SJCRH30 (cell line): Measurements from ENCODE around the gene JAGN1. TPM values are rescaled to one million over a fixed set of nuclear protein-coding genes. Genes with fewer than 3 reads are reported as not detected.
"Not testable (repeated sequence)": the region's sequence is repeated elsewhere in the genome, so short reads cannot be mapped to it uniquely, and the experiment has no call there.

Source experiments
- DNase-seq, 2 experiments: peaks; one replicate each; pipeline ENCODE4 v3.0.0-alpha.2; 2015 to 2020
- H3K27ac ChIP-seq: fragments of 250-450 bp; sonication (Bioruptor Pico); 2 replicates; pipeline ENCODE4 v1.5.1; 2020; ENCODE audit warnings: mild to moderate bottlenecking, moderate library complexity
- H3K27me3 ChIP-seq: fragments of 250-450 bp; sonication (Bioruptor Pico); 2 replicates; pipeline ENCODE4 v1.5.1; 2020; ENCODE audit warnings: mild to moderate bottlenecking, moderate library complexity
- H3K36me3 ChIP-seq: fragments of 250-450 bp; sonication (Bioruptor Pico); 2 replicates; pipeline ENCODE4 v1.5.1; 2020; ENCODE audit warnings: mild to moderate bottlenecking, moderate library complexity
- H3K4me1 ChIP-seq: fragments of 250-450 bp; sonication (Bioruptor Pico); 2 replicates; pipeline ENCODE4 v1.5.1; 2020; ENCODE audit warnings: mild to moderate bottlenecking, moderate library complexity
- H3K4me3 ChIP-seq: fragments of 250-450 bp; sonication (Bioruptor Pico); 2 replicates; pipeline ENCODE4 v1.5.1; 2020; ENCODE audit warnings: mild to moderate bottlenecking, moderate library complexity
- H3K9me3 ChIP-seq: fragments of 250-450 bp; sonication (Bioruptor Pico); replicated peaks from 2 replicates; pipeline ENCODE4 v1.5.1; 2020; ENCODE audit warnings: mild to moderate bottlenecking, moderate library complexity
- total RNA-seq: library from RNA; depleted of rRNA; stranded (reverse); fragments of >200 nt; shearing (Covaris generic); gene quantifications from 2 replicates; pipeline ENCODE4 v1.2.3, GENCODE V29; 2014; rRNA removed

JAGN1 gene
- 40.3 and 41.0 TPM in 2 replicates for total RNA-seq

GRCh38 chr3:9890249-9891071, at the start of gene JAGN1:
Gene JAGN1 (plus strand): TSS chr3:9890610. CDS start chr3:9890723, 113 bp downstream.
- H3K4me1 ChIP-seq = peaks cover 3% of the 10 kb centered on the region; the same call in 1 of the 2 replicates
- peak within 1 kb of the TSS; percentile 82 for H3K27ac ChIP-seq
- H3K4me3 ChIP-seq = peak within 1 kb of the TSS; percentile 98
- DNase-seq = peak; percentile 86 to 95
- H3K9me3 ChIP-seq = no peaks in the 10 kb centered on the region
- no peaks in the 10 kb centered on the region; the same call in 1 of the 2 replicates for H3K27me3 ChIP-seq
- peaks cover 14% of the 10 kb centered on the region for H3K36me3 ChIP-seq

GRCh38 chr3:9841015-9841414, 49.4 kb upstream of the JAGN1 start:
- H3K4me1 ChIP-seq = 0 out of 2 replicates have a peak, but pooled peaks cover 3% of the 10 kb centered on the region
- H3K27me3 ChIP-seq = no peaks in the 10 kb centered on the region
- peaks cover 11% of the 10 kb centered on the region; the same call in 1 of the 2 replicates for H3K36me3 ChIP-seq
- no peak overlapping the region for H3K27ac ChIP-seq
- no peak for DNase-seq
- no peak overlapping the region for H3K4me3 ChIP-seq
- no peaks in the 10 kb centered on the region for H3K9me3 ChIP-seq

GRCh38 chr3:9843715-9844438, 46.5 kb upstream of the JAGN1 start, which contains the start of gene RPUSD3:
Gene RPUSD3 (minus strand): TSS chr3:9844008. CDS start chr3:9843990, 18 bp downstream.
- Histone ChIP-seq H3K4me3 (peak within 1 kb of the TSS; percentile 88), H3K36me3 (peaks cover 11% of the 10 kb centered on the region; the same call in 1 of the 2 replicates), H3K4me1 (peaks cover 3% of the 10 kb centered on the region; the same call in 1 of the 2 replicates), H3K9me3 (no peaks in the 10 kb centered on the region), H3K27ac (peak within 1 kb of the TSS; percentile 23; the same call in 1 of the 2 replicates), H3K27me3 (no peaks in the 10 kb centered on the region)
- DNase-seq = peak; percentile 95 to 97

GRCh38 chr3:9846231-9846630, 44.2 kb upstream of the JAGN1 start:
- Histone ChIP-seq H3K4me3 (no peak overlapping the region), H3K4me1 (peaks cover 3% of the 10 kb centered on the region; the same call in 1 of the 2 replicates), H3K36me3 (peaks cover 6% of the 10 kb centered on the region; the same call in 1 of the 2 replicates), H3K9me3 (no peaks in the 10 kb centered on the region), H3K27me3 (no peaks in the 10 kb centered on the region), H3K27ac (no peak overlapping the region)
- no peak for DNase-seq

GRCh38 chr3:9846931-9847488, 43.4 kb upstream of the JAGN1 start:
- Histone ChIP-seq H3K27ac (no peak overlapping the region), H3K36me3 (no peaks in the 10 kb centered on the region), H3K4me3 (no peak overlapping the region), H3K27me3 (no peaks in the 10 kb centered on the region), H3K4me1 (peaks cover 3% of the 10 kb centered on the region; the same call in 1 of the 2 replicates), H3K9me3 (no peaks in the 10 kb centered on the region)
- DNase-seq = no peak

GRCh38 chr3:9847870-9848269, 42.5 kb upstream of the JAGN1 start:
- DNase-seq, H3K4me3 ChIP-seq, H3K4me1 ChIP-seq, H3K36me3 ChIP-seq, H3K27ac ChIP-seq, H3K9me3 ChIP-seq, H3K27me3 ChIP-seq: not testable (repeated sequence)

GRCh38 chr3:9848860-9849259, 41.5 kb upstream of the JAGN1 start:
- H3K4me1 ChIP-seq, H3K27me3 ChIP-seq, H3K9me3 ChIP-seq, H3K4me3 ChIP-seq, H3K27ac ChIP-seq, H3K36me3 ChIP-seq: not testable (repeated sequence)
- DNase-seq = peak in 1 of 2 experiments; percentile 48

- not testable (repeated sequence) for H3K36me3 ChIP-seq
Observed at GRCh38 chr3:9851383-9851782, 39.0 kb upstream of the JAGN1 start.

GRCh38 chr3:9851926-9852325, 38.5 kb upstream of the JAGN1 start:
- H3K4me3 ChIP-seq, DNase-seq, H3K9me3 ChIP-seq: not testable (repeated sequence)

More at GRCh38 chr3:9851383-9851782, 39.0 kb upstream of the JAGN1 start:
- not testable (repeated sequence) for H3K27me3 ChIP-seq, DNase-seq, H3K9me3 ChIP-seq, H3K4me3 ChIP-seq, H3K27ac ChIP-seq
- H3K4me1 ChIP-seq = peaks cover 11% of the 10 kb centered on the region; the same call in 1 of the 2 replicates

GRCh38 chr3:9852528-9852927, 37.9 kb upstream of the JAGN1 start:
- Histone ChIP-seq H3K9me3 (no peaks in the 10 kb centered on the region), H3K36me3 (no peaks in the 10 kb centered on the region), H3K4me1 (peaks cover 11% of the 10 kb centered on the region; the same call in 1 of the 2 replicates), H3K27ac (no peak overlapping the region), H3K4me3 (no peak overlapping the region), H3K27me3 (no peaks in the 10 kb centered on the region)
- DNase-seq = no peak

More at GRCh38 chr3:9851926-9852325, 38.5 kb upstream of the JAGN1 start:
- H3K27ac ChIP-seq, H3K27me3 ChIP-seq, H3K36me3 ChIP-seq: not testable (repeated sequence)
- H3K4me1 ChIP-seq = peaks cover 11% of the 10 kb centered on the region; the same call in 1 of the 2 replicates

GRCh38 chr3:9854291-9854940, 36.0 kb upstream of the JAGN1 start:
- not testable (repeated sequence) for H3K4me3 ChIP-seq, H3K9me3 ChIP-seq, H3K36me3 ChIP-seq, H3K27ac ChIP-seq, H3K27me3 ChIP-seq
- peaks cover 11% of the 10 kb centered on the region; the same call in 1 of the 2 replicates for H3K4me1 ChIP-seq
- DNase-seq = peak; percentile 27 to 50

GRCh38 chr3:9855594-9855993, 34.8 kb upstream of the JAGN1 start:
- Histone ChIP-seq H3K27me3 (no peaks in the 10 kb centered on the region), H3K9me3 (no peaks in the 10 kb centered on the region), H3K36me3 (no peaks in the 10 kb centered on the region), H3K27ac (no peak overlapping the region), H3K4me1 (peaks cover 11% of the 10 kb centered on the region; the same call in 1 of the 2 replicates), H3K4me3 (no peak overlapping the region)
- DNase-seq = no peak

GRCh38 chr3:9859530-9860025, 30.8 kb upstream of the JAGN1 start:
- Histone ChIP-seq H3K9me3 (no peaks in the 10 kb centered on the region), H3K27me3 (no peaks in the 10 kb centered on the region), H3K36me3 (no peaks in the 10 kb centered on the region), H3K4me1 (peaks cover 6% of the 10 kb centered on the region; the same call in 1 of the 2 replicates), H3K27ac (no peak overlapping the region), H3K4me3 (no peak overlapping the region)
- no peak for DNase-seq

GRCh38 chr3:9861201-9861600, 29.2 kb upstream of the JAGN1 start:
- Histone ChIP-seq H3K27me3 (no peaks in the 10 kb centered on the region), H3K27ac (no peak overlapping the region), H3K4me1 (peaks cover 5% of the 10 kb centered on the region; the same call in 1 of the 2 replicates), H3K4me3 (no peak overlapping the region), H3K36me3 (no peaks in the 10 kb centered on the region), H3K9me3 (no peaks in the 10 kb centered on the region)
- no peak for DNase-seq
